Right atrium auricular region (tissue), 2 donors: ENCODE results near the gene PDAP1. TPM values are rescaled to one million over a fixed set of nuclear protein-coding genes. Genes with fewer than 3 reads are reported as not detected.
"Not testable (repeated sequence)": the region's sequence is repeated elsewhere in the genome, so short reads cannot be mapped to it uniquely, and the experiment has no call there.

Experiments used
- DNase-seq: peaks from one replicate; pipeline ENCODE4 v3.0.0-alpha.2; 2019; ENCODE audit warnings: low spot score
- H3K27ac ChIP-seq, 2 donors: fragments of 200-600 bp; sonication (generic); 1 replicate in 1 of 2; 2 replicates in 1 of 2; pipeline ENCODE4 v1.5.1; 2016 to 2019
- H3K27me3 ChIP-seq, 2 donors: fragments of 200-600 bp; sonication (generic); one replicate each; pipeline versions ENCODE4 v1.5.1 to v1.6.0; 2017 to 2019
- H3K36me3 ChIP-seq: fragments of 200-600 bp; sonication (generic); one replicate; pipeline ENCODE4 v1.5.1; 2016
- H3K4me1 ChIP-seq, 2 donors: fragments of 200-600 bp; sonication (generic); one replicate each; pipeline versions ENCODE4 v1.5.1 to v1.6.0; 2017 to 2019
- H3K4me3 ChIP-seq, 2 donors: fragments of 200-600 bp; sonication (generic); 1 replicate in 1 of 2; 2 replicates in 1 of 2; pipeline ENCODE4 v1.5.1; 2017 to 2019; ENCODE audit warnings: mild to moderate bottlenecking in 1 of 2, moderate library complexity in 1 of 2
- H3K9me3 ChIP-seq, 2 donors: fragments of 200-600 bp; sonication (generic); one replicate each; pipeline ENCODE4 v1.5.1; 2019
- CTCF ChIP-seq, 2 donors: fragments of 200-600 bp; sonication (generic); IDR thresholded peaks; one replicate each; pipeline ENCODE4 v1.5.1; 2019; ENCODE audit warnings: antibody characterized with exemption in 2 of 2
- total RNA-seq, 2 donors: library from RNA; depleted of rRNA; stranded (reverse); fragments of >200 nt; gene quantifications; one replicate each; pipeline ENCODE4 v1.1.0, GENCODE V29; 2016

PDAP1 gene
- total RNA-seq, 2 donors from 2014 or later, result 70.9 to 93.3 TPM

GRCh38 chr7:99387912-99388311 is 20.5 kb downstream of the PDAP1 start:
- H3K4me1 ChIP-seq, result peaks cover 0 to 10% of the 10 kb centered on the region in 2 donors
- peaks cover 28% of the 10 kb centered on the region for H3K36me3 ChIP-seq
- no peak overlapping the region for H3K4me3 ChIP-seq
- H3K27ac ChIP-seq, result no peak overlapping the region
- no peaks in the 10 kb centered on the region for H3K27me3 ChIP-seq
- no peak for TF ChIP-seq CTCF (IDR thresholded peaks at IDR 0.05)
- no peaks in the 10 kb centered on the region for H3K9me3 ChIP-seq
- no peak for DNase-seq

- DNase-seq, H3K9me3 ChIP-seq, H3K27ac ChIP-seq, H3K4me1 ChIP-seq, H3K27me3 ChIP-seq, H3K4me3 ChIP-seq: not testable (repeated sequence)
- H3K36me3 ChIP-seq, result peaks cover 28% of the 10 kb centered on the region
Measured at GRCh38 chr7:99387239-99387635, 21.2 kb downstream of the PDAP1 start.

GRCh38 chr7:99386584-99387238 is 21.7 kb downstream of the PDAP1 start:
- peaks cover 0 to 4% of the 10 kb centered on the region in 2 donors for H3K4me1 ChIP-seq
- no peak overlapping the region for H3K27ac ChIP-seq
- no peaks in the 10 kb centered on the region for H3K9me3 ChIP-seq
- no peak for DNase-seq
- no peak for TF ChIP-seq CTCF (IDR thresholded peaks at IDR 0.05)
- H3K4me3 ChIP-seq, result no peak overlapping the region
- H3K27me3 ChIP-seq, result no peaks in the 10 kb centered on the region
- H3K36me3 ChIP-seq, result peaks cover 28% of the 10 kb centered on the region

GRCh38 chr7:99385564-99385963 is 22.8 kb downstream of the PDAP1 start:
- TF ChIP-seq CTCF (IDR thresholded peaks at IDR 0.05), result no peak
- peaks cover 28% of the 10 kb centered on the region for H3K36me3 ChIP-seq
- no peak for DNase-seq

GRCh38 chr7:99384523-99384922 is 23.9 kb downstream of the PDAP1 start:
- Histone ChIP-seq H3K9me3 (no peaks in the 10 kb centered on the region), H3K4me3 (no peak overlapping the region), H3K4me1 (peaks cover 0 to 26% of the 10 kb centered on the region in 2 donors), H3K36me3 (peaks cover 20% of the 10 kb centered on the region), H3K27me3 (no peaks in the 10 kb centered on the region), H3K27ac (no peak overlapping the region)
- TF ChIP-seq CTCF (IDR thresholded peaks at IDR 0.05), result no peak
- DNase-seq, result no peak

More at GRCh38 chr7:99385564-99385963, 22.8 kb downstream of the PDAP1 start:
- H3K27ac ChIP-seq, result no peak overlapping the region
- peaks cover 0 to 15% of the 10 kb centered on the region in 2 donors for H3K4me1 ChIP-seq
- no peaks in the 10 kb centered on the region for H3K27me3 ChIP-seq
- no peak overlapping the region for H3K4me3 ChIP-seq
- no peaks in the 10 kb centered on the region for H3K9me3 ChIP-seq

GRCh38 chr7:99383791-99384370 is 24.5 kb downstream of the PDAP1 start:
- Histone ChIP-seq H3K4me3 (no peak overlapping the region), H3K36me3 (peaks cover 14% of the 10 kb centered on the region), H3K4me1 (peaks cover 0 to 32% of the 10 kb centered on the region in 2 donors), H3K27me3 (no peaks in the 10 kb centered on the region), H3K27ac (no peak overlapping the region), H3K9me3 (no peaks in the 10 kb centered on the region)
- TF ChIP-seq CTCF (IDR thresholded peaks at IDR 0.05), result no peak
- no peak for DNase-seq
